Fibroblast of skin of back (primary cell): ENCODE measurements around the gene PTPN9.
"Not testable (repeated sequence)": the region's sequence is repeated elsewhere in the genome, so short reads cannot be mapped to it uniquely, and the experiment has no call there.

Source experiments
- DNase-seq: peaks from one replicate; pipeline ENCODE4 v3.0.0-alpha.2; 2013

The PTPN9 gene

GRCh38 chr15:75530169-75530568 lies 48.9 kb downstream of the PTPN9 start:
- no peak for DNase-seq

GRCh38 chr15:75525756-75526155 lies 53.4 kb downstream of the PTPN9 start:
- peak; percentile 50 for DNase-seq

GRCh38 chr15:75523011-75523410 lies 56.1 kb downstream of the PTPN9 start:
- no peak for DNase-seq

- no peak for DNase-seq
These were observed 61.9 kb downstream of the PTPN9 start for GRCh38 chr15:75517233-75517632.

- peak; percentile 40 for DNase-seq
These were observed 70.1 kb downstream of the PTPN9 start for GRCh38 chr15:75508840-75509532.

GRCh38 chr15:75502360-75502759 lies 76.8 kb downstream of the PTPN9 start:
- DNase-seq = no peak

GRCh38 chr15:75493732-75494131 lies 85.4 kb downstream of the PTPN9 start:
- no peak for DNase-seq

- no peak for DNase-seq
These were observed 95.2 kb downstream of the PTPN9 start for GRCh38 chr15:75483961-75484360.

- not testable (repeated sequence) for DNase-seq
These were observed 95.6 kb downstream of the PTPN9 start for GRCh38 chr15:75483556-75483955.

- DNase-seq = no peak
These were observed 96.0 kb downstream of the PTPN9 start for GRCh38 chr15:75483106-75483505.

GRCh38 chr15:75480463-75480862 lies 98.7 kb downstream of the PTPN9 start:
- not testable (repeated sequence) for DNase-seq

GRCh38 chr15:75479670-75480069 lies 99.4 kb downstream of the PTPN9 start:
- no peak for DNase-seq

GRCh38 chr15:75477094-75477493 lies 102.0 kb downstream of the PTPN9 start:
- not testable (repeated sequence) for DNase-seq

GRCh38 chr15:75468913-75469598 lies 110.1 kb downstream of the PTPN9 start:
- DNase-seq = no peak

GRCh38 chr15:75460646-75461045 lies 118.5 kb downstream of the PTPN9 start:
- no peak for DNase-seq

- DNase-seq = no peak
These were observed 119.5 kb downstream of the PTPN9 start for GRCh38 chr15:75459581-75459980.

- DNase-seq = no peak
These were observed 122.4 kb downstream of the PTPN9 start for GRCh38 chr15:75456710-75457109.

- peak; percentile 80 for DNase-seq
These were observed 123.1 kb downstream of the PTPN9 start for GRCh38 chr15:75455982-75456531.

GRCh38 chr15:75455424-75455981 lies 123.6 kb downstream of the PTPN9 start:
- DNase-seq = peak; percentile 83

- peak; percentile 27 for DNase-seq
These were observed 124.4 kb downstream of the PTPN9 start for GRCh38 chr15:75454471-75455378.

- peak; percentile 100 for DNase-seq
These were observed 125.2 kb downstream of the PTPN9 start for GRCh38 chr15:75453703-75454470.
